Panc1 (cell line): Measurements from ENCODE around the gene GNL2. TPM values are rescaled to one million over a fixed set of nuclear protein-coding genes. Genes with fewer than 3 reads are reported as not detected.

Experiments
- ATAC-seq: fragments of 200-7000 bp; cut with Tn5 transposase; 2 replicates; pipeline ENCODE4 v1.9.1; 2020; ENCODE audit warnings: mild to moderate bottlenecking, moderate library complexity
- BruUV-seq: library from RNA; stranded (reverse); fragments of 400-500 nt; replicated peaks from 2 replicates; lab custom pipeline; 2021; lab: Mats Ljungman, UMichigan
- CTCF ChIA-PET: fragments of 300-600 bp; sonication (Branson Sonifier 250); formaldehyde crosslinking; loops from one replicate; lab custom pipeline; 2022; ENCODE audit warnings: antibody characterized with exemption; lab: Charles Lee
- POLR2A ChIA-PET: fragments of 300-600 bp; sonication (Branson Sonifier 250); formaldehyde crosslinking; loops from one replicate; lab custom pipeline; 2022; ENCODE audit warnings: antibody characterized with exemption; lab: Charles Lee
- DNase-seq: peaks from one replicate; pipeline ENCODE4 v3.0.0-alpha.2; 2010; ENCODE audit warnings: low read depth, low spot score
- H3K27ac ChIP-seq: 2 replicates; pipeline ENCODE4 v1.5.1; 2011; ENCODE audit warnings: mild to moderate bottlenecking, low read length, inconsistent platforms
- H3K27me3 ChIP-seq: fragments of 200-500 bp; sonication (Bioruptor generic); 2 replicates; pipeline ENCODE4 v1.6.0; 2014; ENCODE audit warnings: low read length, inconsistent platforms; ENCODE audit not compliant: control insufficient read depth, insufficient read depth
- H3K36me3 ChIP-seq: fragments of 200-500 bp; sonication (Bioruptor generic); 2 replicates; pipeline ENCODE4 v1.5.1; 2014; ENCODE audit warnings: inconsistent platforms, mild to moderate bottlenecking, low read length, moderate library complexity; ENCODE audit not compliant: control insufficient read depth, insufficient read depth
- H3K4me1 ChIP-seq: 2 replicates; pipeline ENCODE4 v1.5.1; 2011; ENCODE audit warnings: inconsistent platforms, mild to moderate bottlenecking, low read length, moderate library complexity; ENCODE audit not compliant: control insufficient read depth, insufficient read depth
- H3K4me3 ChIP-seq, 2 experiments: 2 replicates each; pipeline ENCODE4 v1.5.1; 2011 to 2012; ENCODE audit warnings: low read depth in 2 of 2, low read length in 2 of 2, mild to moderate bottlenecking in 2 of 2, inconsistent platforms in 1 of 2, moderate library complexity in 1 of 2
- H3K9me3 ChIP-seq: fragments of 200-500 bp; sonication (Bioruptor generic); 2 replicates; pipeline ENCODE4 v1.5.1; 2014; ENCODE audit warnings: low read depth, mild to moderate bottlenecking, inconsistent platforms, low read length, moderate library complexity; ENCODE audit not compliant: control insufficient read depth, insufficient read depth
- POLR2AphosphoS5 ChIP-seq: IDR thresholded peaks from 2 replicates; pipeline ENCODE4 v1.6.1; 2012; ENCODE audit warnings: mild to moderate bottlenecking, low read depth, low read length, moderate library complexity
- REST ChIP-seq, 2 experiments: IDR thresholded peaks; 2 replicates each; pipeline ENCODE4 v1.6.1; 2011 to 2012; ENCODE audit warnings: low read depth in 2 of 2, control low read depth in 1 of 2, low read length in 1 of 2, mild to moderate bottlenecking in 1 of 2, moderate library complexity in 1 of 2; ENCODE audit not compliant: insufficient read depth in 1 of 2
- SIN3A ChIP-seq: IDR thresholded peaks from 2 replicates; pipeline ENCODE4 v1.6.1; 2012; ENCODE audit warnings: low read depth, mild to moderate bottlenecking, low read length, moderate library complexity, borderline replicate concordance; ENCODE audit not compliant: insufficient read depth
- TCF7L2 ChIP-seq: IDR thresholded peaks from 2 replicates; pipeline ENCODE4 v1.6.1; 2011; ENCODE audit warnings: mild to moderate bottlenecking, low read depth, low read length, inconsistent platforms
- in situ Hi-C: cut with HindIII; loops from 2 replicates; pipeline ENCODE4 v1.10.0; 2016; ENCODE audit warnings: low sequenced_read_pairs, low pct_unique_long_range_greater_than_20kb
- intact Hi-C: fragments of 100-400 bp; cut with micrococcal nuclease; formaldehyde crosslinking; loops from one replicate; pipeline ENCODE4 v1.10.0; 2022; ENCODE audit not compliant: unreplicated experiment
- total RNA-seq: library from RNA; stranded (reverse); gene quantifications from one replicate; pipeline ENCODE4 v1.2.1, GENCODE V29; 2021; ENCODE audit not compliant: unreplicated experiment
- TF ChIP-seq, protein P1 (sequence below): fragments of 450-650 bp; IDR thresholded peaks from 2 replicates; pipeline ENCODE4 v1.5.1; 2017; ENCODE audit warnings: mild to moderate bottlenecking

GNL2 gene
- total RNA-seq, 1 experiment from 2014 or later, result 73.4 TPM

DNA sequence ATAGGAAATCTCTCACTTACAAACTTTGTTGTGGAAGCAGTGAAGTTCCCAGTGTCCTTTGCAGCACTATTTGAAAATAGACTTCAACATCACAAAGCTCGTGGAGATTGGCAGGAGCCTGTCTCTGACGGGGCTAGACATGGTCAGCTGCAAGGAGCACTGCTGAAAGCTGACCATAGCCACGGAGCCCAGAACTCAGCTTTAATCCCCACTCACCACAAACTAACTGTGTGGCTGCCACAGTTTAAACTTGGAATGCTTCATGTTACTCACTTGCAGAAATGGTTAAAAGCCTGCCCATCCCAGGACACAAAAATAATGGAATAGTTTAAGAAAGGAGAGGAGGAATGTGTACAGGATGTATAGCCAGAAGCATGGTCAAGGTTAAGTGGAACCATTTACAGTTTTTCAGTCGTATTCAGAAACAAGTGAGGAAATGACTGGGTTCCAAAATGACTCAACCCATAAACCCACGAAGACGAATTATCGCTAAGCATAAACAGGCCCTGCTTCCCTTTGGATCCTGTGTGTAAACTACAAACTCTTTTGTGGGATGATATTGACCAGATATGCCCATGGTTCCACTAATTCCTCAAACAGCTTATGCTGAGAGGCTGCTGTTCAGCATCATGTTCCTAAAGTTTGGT is 20.8 kb downstream of the GNL2 start:
- CTCF ChIA-PET, result no interaction called here
- TF ChIP-seq REST (IDR thresholded peaks at IDR 0.05; ENCODE audit: insufficient read depth in 1 of 2, low read depth in 2 of 2, low read length in 1 of 2) (no peak), POLR2AphosphoS5 (no peak), SIN3A (no peak), TCF7L2 (no peak)
- TF ChIP-seq, protein P1, sequence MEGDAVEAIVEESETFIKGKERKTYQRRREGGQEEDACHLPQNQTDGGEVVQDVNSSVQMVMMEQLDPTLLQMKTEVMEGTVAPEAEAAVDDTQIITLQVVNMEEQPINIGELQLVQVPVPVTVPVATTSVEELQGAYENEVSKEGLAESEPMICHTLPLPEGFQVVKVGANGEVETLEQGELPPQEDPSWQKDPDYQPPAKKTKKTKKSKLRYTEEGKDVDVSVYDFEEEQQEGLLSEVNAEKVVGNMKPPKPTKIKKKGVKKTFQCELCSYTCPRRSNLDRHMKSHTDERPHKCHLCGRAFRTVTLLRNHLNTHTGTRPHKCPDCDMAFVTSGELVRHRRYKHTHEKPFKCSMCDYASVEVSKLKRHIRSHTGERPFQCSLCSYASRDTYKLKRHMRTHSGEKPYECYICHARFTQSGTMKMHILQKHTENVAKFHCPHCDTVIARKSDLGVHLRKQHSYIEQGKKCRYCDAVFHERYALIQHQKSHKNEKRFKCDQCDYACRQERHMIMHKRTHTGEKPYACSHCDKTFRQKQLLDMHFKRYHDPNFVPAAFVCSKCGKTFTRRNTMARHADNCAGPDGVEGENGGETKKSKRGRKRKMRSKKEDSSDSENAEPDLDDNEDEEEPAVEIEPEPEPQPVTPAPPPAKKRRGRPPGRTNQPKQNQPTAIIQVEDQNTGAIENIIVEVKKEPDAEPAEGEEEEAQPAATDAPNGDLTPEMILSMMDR, result no peak
- DNase-seq, result no peak
- H3K36me3 ChIP-seq, result peaks cover 44% of the 10 kb centered on the region
- BruUV-seq, result no TSS peak
- in situ Hi-C loops (no loop called here), intact Hi-C loops (no loop called here)
- H3K4me3 ChIP-seq, result no peak overlapping the region
- peak; percentile 32; the same call in 1 of the 2 replicates for ATAC-seq
- H3K27ac ChIP-seq, result no peak overlapping the region
- no peaks in the 10 kb centered on the region for H3K9me3 ChIP-seq
- POLR2A ChIA-PET, result interaction anchor here (0.5 kb wide), 1 partner anchor 1190 kb away, joined by 4 read pairs; no protein-coding TSS in a partner anchor
- H3K4me1 ChIP-seq, result no peaks in the 10 kb centered on the region
- no peaks in the 10 kb centered on the region for H3K27me3 ChIP-seq

DNA sequence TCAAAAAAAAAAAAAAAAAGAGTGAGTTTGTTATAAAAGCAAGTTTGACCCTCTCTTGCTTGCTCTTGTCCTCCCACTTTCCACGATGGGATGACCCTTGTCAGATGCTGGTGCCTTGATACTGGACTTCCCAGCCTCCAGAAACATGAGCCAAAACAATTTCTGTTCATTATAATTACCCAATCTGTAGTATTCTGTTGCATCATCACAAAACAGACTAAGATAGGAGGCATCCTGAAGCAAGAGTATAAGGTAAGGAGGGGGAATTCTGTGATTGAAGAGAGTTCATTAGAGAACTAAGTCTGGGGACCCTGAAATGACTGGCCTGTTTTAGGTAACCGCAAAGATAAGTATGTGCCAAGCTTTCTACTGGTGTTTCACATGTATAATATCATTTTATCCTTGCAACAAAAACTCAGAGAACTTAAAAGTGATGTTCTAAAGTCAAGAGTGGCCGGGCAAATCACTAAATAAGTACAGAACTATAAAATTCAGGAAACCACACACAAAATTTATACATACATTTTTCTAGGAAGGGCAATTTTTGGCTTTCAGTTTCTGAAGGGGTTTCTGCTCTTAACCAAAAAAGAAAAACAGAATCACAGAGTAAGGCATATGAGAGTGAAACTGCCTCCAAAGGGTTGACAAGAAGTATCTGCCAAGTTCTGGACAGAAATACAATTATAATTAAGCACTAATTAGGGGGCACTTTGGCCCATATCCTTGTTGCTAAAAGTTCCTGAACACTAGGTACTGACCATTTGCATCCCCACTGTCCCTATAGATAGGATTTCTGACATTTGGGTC is 25.0 kb downstream of the GNL2 start:
- CTCF ChIA-PET, result no interaction called here
- H3K4me3 ChIP-seq, result no peak overlapping the region
- H3K27me3 ChIP-seq, result no peaks in the 10 kb centered on the region
- peaks cover 58% of the 10 kb centered on the region for H3K36me3 ChIP-seq
- H3K27ac ChIP-seq, result no peak overlapping the region
- no TSS peak for BruUV-seq
- no peak for TF ChIP-seq TCF7L2
- TF ChIP-seq POLR2AphosphoS5, result no peak
- no peak for TF ChIP-seq REST (IDR thresholded peaks at IDR 0.05; ENCODE audit: insufficient read depth in 1 of 2, low read depth in 2 of 2, low read length in 1 of 2)
- TF ChIP-seq SIN3A, result no peak
- TF ChIP-seq, protein P1, result no peak
- POLR2A ChIA-PET, result no interaction called here
- no peaks in the 10 kb centered on the region for H3K9me3 ChIP-seq
- ATAC-seq (no peak), DNase-seq (no peak)
- intact Hi-C loops (no loop called here), in situ Hi-C loops (no loop called here)
- no peaks in the 10 kb centered on the region for H3K4me1 ChIP-seq
